ENCODE measurements around the gene DOC2B. TPM values are rescaled to one million over a fixed set of nuclear protein-coding genes. Genes with fewer than 3 reads are reported as not detected.

Gene DOC2B
- total and polyA plus RNA-seq, 2 experiments from 2014 or later: 0.42 to 3.8 TPM

GRCh38 chr17:148757-149156 lies 32.7 kb downstream of the DOC2B start:
- no peaks in the 10 kb centered on the region for H3K36me3 Mint-ChIP-seq (ENCODE audit: low read depth)

More at GRCh38 chr17:148757-149156, 32.7 kb downstream of the DOC2B start:
- Histone ChIP-seq H4K20me1 (replicated peaks; ENCODE audit: insufficient read depth) (no peaks in the 10 kb centered on the region), H3K9me2 (ENCODE audit: insufficient read depth) (no peaks in the 10 kb centered on the region), H3K79me2 (replicated peaks; ENCODE audit: insufficient read depth) (no peaks in the 10 kb centered on the region), H3K27ac (ENCODE audit: low read depth) (no peak overlapping the region), H3F3A (replicated peaks; ENCODE audit: low read depth) (no peaks in the 10 kb centered on the region), H2AFZ (no peak overlapping the region), H3K4me2 (no peak overlapping the region), H3K4me1 (ENCODE audit: insufficient read depth) (no peaks in the 10 kb centered on the region; the same call in 1 of the 2 replicates), H3K27me3 (ENCODE audit: insufficient read depth) (no peaks in the 10 kb centered on the region), H3K4me3 (no peak overlapping the region), H3K36me3 (ENCODE audit: insufficient read depth) (no peaks in the 10 kb centered on the region)
- TF ChIP-seq CTCF (conservative IDR thresholded peaks at IDR 0.05; ENCODE audit: low read depth in 2 of 2): no peak
- TF ChIP-seq NANOG (IDR thresholded peaks at IDR 0.05; ENCODE audit: borderline replicate concordance): no peak
- no peak for TF ChIP-seq CREB1 (CRISPR knock-in tag; IDR thresholded peaks at IDR 0.05; ENCODE audit: low read depth)
- TF ChIP-seq EZH2 (IDR thresholded peaks at IDR 0.05; ENCODE audit: low read depth, unreplicated experiment): no peak
- no peak for TF ChIP-seq STAT1 (IDR thresholded peaks at IDR 0.05; ENCODE audit: unreplicated experiment)
- TF ChIP-seq ZNF114 (CRISPR knock-in tag; IDR thresholded peaks at IDR 0.05): no peak
- TF ChIP-seq ETS1 (IDR thresholded peaks at IDR 0.05): no peak
- no peak for TF ChIP-seq ZNF462 (CRISPR knock-in tag; IDR thresholded peaks at IDR 0.05)
- TF ChIP-seq EZH2phosphoT487 (IDR thresholded peaks at IDR 0.05; ENCODE audit: unreplicated experiment): no peak
- TF ChIP-seq ZNF331 (CRISPR knock-in tag; IDR thresholded peaks at IDR 0.05; ENCODE audit: low read depth): no peak
- TF ChIP-seq REST (IDR thresholded peaks at IDR 0.05; ENCODE audit: unreplicated experiment): no peak
- TF ChIP-seq JUNB (IDR thresholded peaks at IDR 0.05; ENCODE audit: unreplicated experiment): no peak
- no peak for TF ChIP-seq POLR2AphosphoS5 (IDR thresholded peaks at IDR 0.05; ENCODE audit: low read depth)
- ATAC-seq: no peak
- Mint-ChIP-seq H3K4me1 (no peaks in the 10 kb centered on the region), H3K27me3 (ENCODE audit: insufficient read depth, low read depth, poor library complexity) (peaks cover 8% of the 10 kb centered on the region), H3K9me3 (no peaks in the 10 kb centered on the region), H3K4me3 (no peak overlapping the region), H3K27ac (no peak overlapping the region)
- DNase-seq (ENCODE audit: low spot score): no peak

All from GM23338 (cell line).